IPS-15b (cell line): ENCODE results near the gene DNAH17.

Experiments used
- H3K27me3 ChIP-seq: one replicate; pipeline ENCODE4 v1.6.1; 2013; ENCODE audit warnings: low read length; ENCODE audit not compliant: control insufficient read depth, insufficient read depth
- H3K36me3 ChIP-seq: one replicate; pipeline ENCODE4 v1.6.1; 2013; ENCODE audit warnings: low read length; ENCODE audit not compliant: control insufficient read depth, insufficient read depth
- H3K4me1 ChIP-seq: one replicate; pipeline ENCODE4 v1.6.1; 2013; ENCODE audit warnings: mild to moderate bottlenecking, low read length; ENCODE audit not compliant: control insufficient read depth, insufficient read depth
- H3K4me3 ChIP-seq: one replicate; pipeline ENCODE4 v1.5.1; 2013; ENCODE audit warnings: low read depth, low read length
- H3K9ac ChIP-seq: one replicate; pipeline ENCODE4 v1.6.1; 2013; ENCODE audit warnings: low read depth, mild to moderate bottlenecking, low read length
- H3K9me3 ChIP-seq: one replicate; pipeline ENCODE4 v1.6.1; 2013; ENCODE audit warnings: mild to moderate bottlenecking, low read length; ENCODE audit not compliant: control insufficient read depth, insufficient read depth

The DNAH17 gene

GRCh38 chr17:78568494-78569115, 8.6 kb downstream of the DNAH17 start:
- no peak overlapping the region for H3K4me3 ChIP-seq
- no peaks in the 10 kb centered on the region for H3K27me3 ChIP-seq
- H3K36me3 ChIP-seq: no peaks in the 10 kb centered on the region
- H3K4me1 ChIP-seq: no peaks in the 10 kb centered on the region
- H3K9me3 ChIP-seq: no peaks in the 10 kb centered on the region
- H3K9ac ChIP-seq: no peak overlapping the region

GRCh38 chr17:78567991-78568390, 9.2 kb downstream of the DNAH17 start:
- Histone ChIP-seq H3K4me1 (no peaks in the 10 kb centered on the region), H3K9ac (no peak overlapping the region), H3K4me3 (no peak overlapping the region), H3K36me3 (no peaks in the 10 kb centered on the region), H3K27me3 (no peaks in the 10 kb centered on the region), H3K9me3 (no peaks in the 10 kb centered on the region)

GRCh38 chr17:78566947-78567346, 10.2 kb downstream of the DNAH17 start:
- no peak overlapping the region for H3K4me3 ChIP-seq
- H3K9ac ChIP-seq: no peak overlapping the region
- H3K27me3 ChIP-seq: no peaks in the 10 kb centered on the region

GRCh38 chr17:78563189-78564145, 13.7 kb downstream of the DNAH17 start:
- Histone ChIP-seq H3K9ac (no peak overlapping the region), H3K4me1 (no peaks in the 10 kb centered on the region)

More at GRCh38 chr17:78566947-78567346, 10.2 kb downstream of the DNAH17 start:
- Histone ChIP-seq H3K4me1 (no peaks in the 10 kb centered on the region), H3K9me3 (no peaks in the 10 kb centered on the region), H3K36me3 (no peaks in the 10 kb centered on the region)

GRCh38 chr17:78562734-78563133, 14.5 kb downstream of the DNAH17 start:
- H3K4me3 ChIP-seq: no peak overlapping the region
- no peaks in the 10 kb centered on the region for H3K27me3 ChIP-seq
- no peaks in the 10 kb centered on the region for H3K36me3 ChIP-seq
- H3K4me1 ChIP-seq: no peaks in the 10 kb centered on the region
- no peaks in the 10 kb centered on the region for H3K9me3 ChIP-seq
- H3K9ac ChIP-seq: no peak overlapping the region

More at GRCh38 chr17:78563189-78564145, 13.7 kb downstream of the DNAH17 start:
- H3K27me3 ChIP-seq: no peaks in the 10 kb centered on the region
- no peaks in the 10 kb centered on the region for H3K9me3 ChIP-seq
- H3K4me3 ChIP-seq: no peak overlapping the region
- H3K36me3 ChIP-seq: no peaks in the 10 kb centered on the region

- no peaks in the 10 kb centered on the region for H3K36me3 ChIP-seq
- no peaks in the 10 kb centered on the region for H3K27me3 ChIP-seq
- H3K9ac ChIP-seq: no peak overlapping the region
- no peak overlapping the region for H3K4me3 ChIP-seq
- no peaks in the 10 kb centered on the region for H3K9me3 ChIP-seq
- H3K4me1 ChIP-seq: no peaks in the 10 kb centered on the region
Observed at GRCh38 chr17:78561166-78561565, 16.0 kb downstream of the DNAH17 start.

GRCh38 chr17:78560731-78561130, 16.5 kb downstream of the DNAH17 start:
- H3K4me1 ChIP-seq: no peaks in the 10 kb centered on the region
- no peaks in the 10 kb centered on the region for H3K36me3 ChIP-seq
- H3K9me3 ChIP-seq: no peaks in the 10 kb centered on the region
- no peak overlapping the region for H3K4me3 ChIP-seq
- no peak overlapping the region for H3K9ac ChIP-seq
- H3K27me3 ChIP-seq: no peaks in the 10 kb centered on the region

- no peaks in the 10 kb centered on the region for H3K9me3 ChIP-seq
- H3K9ac ChIP-seq: no peak overlapping the region
- H3K36me3 ChIP-seq: no peaks in the 10 kb centered on the region
- H3K27me3 ChIP-seq: no peaks in the 10 kb centered on the region
- no peak overlapping the region for H3K4me3 ChIP-seq
- H3K4me1 ChIP-seq: no peaks in the 10 kb centered on the region
Observed at GRCh38 chr17:78559749-78560368, 17.3 kb downstream of the DNAH17 start.

- H3K4me3 ChIP-seq: no peak overlapping the region
- no peaks in the 10 kb centered on the region for H3K36me3 ChIP-seq
- H3K9ac ChIP-seq: no peak overlapping the region
- H3K9me3 ChIP-seq: no peaks in the 10 kb centered on the region
- H3K4me1 ChIP-seq: no peaks in the 10 kb centered on the region
- no peaks in the 10 kb centered on the region for H3K27me3 ChIP-seq
Observed at GRCh38 chr17:78558989-78559388, 18.2 kb downstream of the DNAH17 start.

- Histone ChIP-seq H3K9me3 (no peaks in the 10 kb centered on the region), H3K4me1 (no peaks in the 10 kb centered on the region), H3K27me3 (no peaks in the 10 kb centered on the region), H3K4me3 (no peak overlapping the region), H3K36me3 (no peaks in the 10 kb centered on the region), H3K9ac (no peak overlapping the region)
Observed at GRCh38 chr17:78558181-78558850, 18.9 kb downstream of the DNAH17 start.

GRCh38 chr17:78557598-78558039, 19.6 kb downstream of the DNAH17 start:
- Histone ChIP-seq H3K4me3 (no peak overlapping the region), H3K9ac (no peak overlapping the region), H3K27me3 (no peaks in the 10 kb centered on the region), H3K9me3 (no peaks in the 10 kb centered on the region), H3K4me1 (no peaks in the 10 kb centered on the region), H3K36me3 (no peaks in the 10 kb centered on the region)
